Raji (cell line): ENCODE measurements around the gene HCFC1.

Experiments
- POLR2A ChIP-seq: IDR thresholded peaks from 2 replicates; pipeline ENCODE4 v1.6.1; 2011; ENCODE audit warnings: low read depth, low read length, control low read depth; ENCODE audit not compliant: insufficient read depth

Gene HCFC1

DNA sequence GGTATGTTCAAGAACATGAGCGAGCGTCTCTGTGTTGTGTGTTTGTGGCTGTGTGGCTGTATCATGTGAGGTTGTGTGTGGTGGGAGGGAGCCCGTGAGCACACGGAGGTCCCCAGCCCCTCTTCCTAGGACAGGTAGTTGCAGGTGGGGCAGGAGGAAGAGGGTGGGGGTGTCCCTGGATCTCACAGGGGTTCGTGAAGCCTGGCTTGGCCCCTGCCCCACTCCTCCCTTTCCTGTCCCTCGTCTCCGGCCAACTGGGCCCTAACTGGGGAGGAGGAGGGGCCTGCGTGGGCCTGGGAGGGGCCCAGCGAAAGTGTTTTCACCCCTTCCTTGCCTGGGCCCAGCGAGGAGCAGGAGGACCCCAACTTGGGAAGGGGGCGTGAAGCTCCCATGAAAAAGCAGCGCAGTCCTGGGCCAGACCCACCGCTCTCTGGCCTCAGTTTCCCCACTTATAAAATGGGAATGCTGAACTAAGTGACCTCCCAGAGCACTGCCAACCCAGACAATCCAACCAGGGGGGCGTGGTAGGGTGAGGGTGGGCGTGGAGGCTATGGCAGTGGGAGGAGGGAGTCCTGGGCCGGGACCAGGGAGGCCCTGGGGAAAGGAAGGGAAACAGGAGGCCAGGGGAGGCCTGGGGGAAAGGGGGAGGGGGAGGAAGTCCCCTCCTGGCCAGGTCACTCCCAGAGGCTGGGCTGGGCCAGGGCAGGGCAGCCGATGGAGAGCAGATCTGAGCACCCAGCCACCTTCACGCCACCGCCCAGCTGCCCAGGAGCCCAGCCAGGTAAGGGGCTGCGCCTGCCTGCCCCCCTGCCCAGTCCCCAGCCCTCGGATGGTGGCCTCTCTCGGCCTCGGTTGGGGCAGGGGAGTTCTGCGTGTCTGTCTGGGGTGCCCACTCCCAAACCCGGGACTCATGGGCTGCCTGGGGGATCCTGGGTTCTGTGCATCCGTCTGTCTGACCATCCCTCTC, 67.3 kb downstream of the HCFC1 start, which contains the start of gene AVPR2:
TSS of gene AVPR2 (plus strand) at position 683 of the 967 bp plus-strand sequence. CDS start 473 bp downstream, outside the sequence.
- 0 out of 2 replicates have a peak, but pooled peaks have one; percentile 29 for TF ChIP-seq POLR2A

GRCh38 chrX:153903238-153903980, 68.2 kb downstream of the HCFC1 start:
- no peak; the same call in 1 of the 2 replicates for TF ChIP-seq POLR2A

DNA sequence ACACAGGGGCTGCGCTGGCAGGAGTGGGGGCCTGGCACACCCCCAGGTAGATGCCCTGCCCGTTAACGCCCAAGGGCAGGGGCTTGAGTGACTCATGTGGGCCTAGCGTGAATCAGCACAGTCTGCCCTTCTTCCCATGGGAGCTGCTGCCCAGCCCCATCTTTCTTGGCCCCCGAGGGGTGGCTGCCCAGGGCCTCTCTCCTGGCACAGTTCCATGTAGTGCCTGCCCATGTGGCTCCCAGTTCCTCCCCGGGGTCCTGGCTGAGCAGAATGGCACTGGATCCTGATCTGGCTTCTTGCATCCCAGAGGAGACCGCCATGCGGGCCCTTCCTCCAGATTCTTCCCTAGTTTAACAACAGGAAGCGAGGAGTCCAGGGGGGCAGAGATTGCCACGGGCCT, 69.2 kb downstream of the HCFC1 start:
- no peak for TF ChIP-seq POLR2A

DNA sequence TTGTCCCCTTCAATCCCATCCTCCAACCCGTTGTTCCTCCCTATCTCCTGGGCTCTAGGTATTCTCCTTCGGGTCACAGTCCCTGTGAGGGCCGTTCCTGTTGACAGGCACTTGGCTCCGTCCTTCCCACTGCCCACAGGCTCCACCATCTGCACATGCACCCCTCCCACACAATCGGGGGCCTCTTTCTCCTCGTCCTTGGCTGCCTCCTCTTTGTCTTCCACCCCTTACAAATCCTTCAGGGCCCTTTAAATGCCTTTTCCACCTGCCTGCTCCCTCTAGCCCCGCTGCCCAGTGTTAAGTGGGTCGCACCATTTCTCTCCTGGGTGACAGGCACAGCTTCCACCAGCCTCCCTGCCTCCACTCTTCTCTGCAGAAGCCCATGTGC, 69.9 kb downstream of the HCFC1 start:
- no peak for TF ChIP-seq POLR2A

- peak; percentile 42; the same call in 1 of the 2 replicates for TF ChIP-seq POLR2A
These were observed 70.5 kb downstream of the HCFC1 start for GRCh38 chrX:153900831-153901752.

- no peak for TF ChIP-seq POLR2A
These were observed 73.7 kb downstream of the HCFC1 start for GRCh38 chrX:153897899-153898298.
